ENCODE data around the gene NECTIN1. TPM values are rescaled to one million over a fixed set of nuclear protein-coding genes. Genes with fewer than 3 reads are reported as not detected.

Gene NECTIN1
- total RNA-seq, 1 experiment from 2014 or later = 23.8 TPM

GRCh38 chr11:119639642-119640205 lies 89.3 kb downstream of the NECTIN1 start:
- Histone ChIP-seq H3K9ac (ENCODE audit: low read length) (no peak overlapping the region), H4K20me1 (ENCODE audit: insufficient read depth) (no peaks in the 10 kb centered on the region), H3K36me3 (ENCODE audit: control insufficient read depth in 1 of 2, insufficient read depth in 2 of 2, low read length in 2 of 2) (no peaks in the 10 kb centered on the region), H3K79me2 (ENCODE audit: insufficient read depth, low read length) (no peaks in the 10 kb centered on the region), H3K4me1 (ENCODE audit: control insufficient read depth in 1 of 2, insufficient read depth in 2 of 2, low read length in 2 of 2) (no peaks in the 10 kb centered on the region), H2AFZ (ENCODE audit: low read depth, low read length, poor library complexity, severe bottlenecking) (no peak overlapping the region), H3K4me2 (ENCODE audit: low read length) (no peak overlapping the region), H3K27ac (ENCODE audit: low read depth, low read length) (no peak overlapping the region), H3K27me3 (ENCODE audit: insufficient read depth, low read length) (no peaks in the 10 kb centered on the region), H3K4me3 (replicated peaks in 1 of 2; ENCODE audit: low read depth in 1 of 2, low read length in 2 of 2) (no peak overlapping the region), H3K9me3 (ENCODE audit: control insufficient read depth in 1 of 2, insufficient read depth in 1 of 2, low read depth in 1 of 2, low read length in 2 of 2) (no peaks in the 10 kb centered on the region), H3K9me2 (ENCODE audit: insufficient read depth) (no peaks in the 10 kb centered on the region)
- no peak for ATAC-seq
- TF ChIP-seq REST (IDR thresholded peaks at IDR 0.05; ENCODE audit: low read depth) = no peak
- no peak for TF ChIP-seq YY1 (IDR thresholded peaks at IDR 0.05; ENCODE audit: extremely low read depth, insufficient replicate concordance, low read depth, low read length)
- TF ChIP-seq RAD21 (IDR thresholded peaks at IDR 0.05; ENCODE audit: low read depth) = no peak
- TF ChIP-seq TCF7L2 (IDR thresholded peaks at IDR 0.05; ENCODE audit: borderline replicate concordance, extremely low read depth, insufficient read depth, insufficient read length) = no peak
- CTCF ChIA-PET = no interaction called here
- intact Hi-C loops (cut with micrococcal nuclease) = no loop called here
- RAD21 ChIA-PET (ENCODE audit: low non-redundant PET in 1 of 2, low total read pairs in 2 of 2, uncharacterized antibody in 2 of 2, unreplicated experiment in 2 of 2) = no interaction called here
- BruUV-seq (replicated peaks) = no TSS peak
- POLR2A ChIA-PET = no interaction called here
- DNase-seq (ENCODE audit: low read depth, low spot score) = no peak

DNA sequence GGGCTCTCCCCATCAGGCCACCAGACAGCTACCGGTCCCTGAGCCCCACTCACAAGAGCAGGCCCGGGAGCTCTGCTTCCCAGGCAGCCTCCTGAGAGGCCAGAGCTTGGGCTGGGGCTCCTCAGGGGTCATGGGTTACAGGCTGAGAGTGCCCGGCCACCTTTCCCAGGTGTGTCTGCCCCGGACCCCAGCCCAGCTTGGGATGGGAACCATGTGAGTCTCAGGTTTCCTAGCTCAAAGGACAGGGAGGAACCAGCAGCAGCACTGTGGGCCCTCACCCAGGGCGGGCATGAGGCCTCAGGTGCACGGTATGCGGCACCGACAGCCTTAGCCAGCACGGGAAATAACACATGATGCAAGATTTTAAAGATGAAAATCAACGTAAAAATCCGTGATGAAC lies 90.1 kb downstream of the NECTIN1 start:
- Histone ChIP-seq H3K36me3 (ENCODE audit: control insufficient read depth in 1 of 2, insufficient read depth in 2 of 2, low read length in 2 of 2) (no peaks in the 10 kb centered on the region), H4K20me1 (ENCODE audit: insufficient read depth) (no peaks in the 10 kb centered on the region), H3K4me1 (ENCODE audit: control insufficient read depth in 1 of 2, insufficient read depth in 2 of 2, low read length in 2 of 2) (no peaks in the 10 kb centered on the region), H3K9ac (ENCODE audit: low read length) (no peak overlapping the region), H3K4me3 (replicated peaks in 1 of 2; ENCODE audit: low read depth in 1 of 2, low read length in 2 of 2) (no peak overlapping the region), H2AFZ (ENCODE audit: low read depth, low read length, poor library complexity, severe bottlenecking) (no peak overlapping the region), H3K4me2 (ENCODE audit: low read length) (no peak overlapping the region), H3K79me2 (ENCODE audit: insufficient read depth, low read length) (no peaks in the 10 kb centered on the region), H3K27ac (ENCODE audit: low read depth, low read length) (no peak overlapping the region), H3K9me2 (ENCODE audit: insufficient read depth) (no peaks in the 10 kb centered on the region), H3K27me3 (ENCODE audit: insufficient read depth, low read length) (no peaks in the 10 kb centered on the region), H3K9me3 (ENCODE audit: control insufficient read depth in 1 of 2, insufficient read depth in 1 of 2, low read depth in 1 of 2, low read length in 2 of 2) (no peaks in the 10 kb centered on the region)
- ATAC-seq = no peak
- ChIA-PET POLR2A (no interaction called here), RAD21 (ENCODE audit: low non-redundant PET in 1 of 2, low total read pairs in 2 of 2, uncharacterized antibody in 2 of 2, unreplicated experiment in 2 of 2) (no interaction called here), CTCF (no interaction called here)
- DNase-seq (ENCODE audit: low read depth, low spot score) = no peak
- intact Hi-C loops (cut with micrococcal nuclease) = no loop called here
- no TSS peak for BruUV-seq (replicated peaks)
- TF ChIP-seq CEBPB (IDR thresholded peaks at IDR 0.05; ENCODE audit: low read depth) (no peak), JUND (IDR thresholded peaks at IDR 0.05) (no peak), TCF7L2 (IDR thresholded peaks at IDR 0.05; ENCODE audit: borderline replicate concordance, extremely low read depth, insufficient read depth, insufficient read length) (no peak), EZH2phosphoT487 (IDR thresholded peaks at IDR 0.05; ENCODE audit: borderline replicate concordance) (no peak), SRF (IDR thresholded peaks at IDR 0.05; ENCODE audit: low read depth) (no peak), MAX (IDR thresholded peaks at IDR 0.05) (no peak), REST (IDR thresholded peaks at IDR 0.05; ENCODE audit: low read depth) (no peak)

All from HCT116 (cell line).